GM12878 (cell line): ENCODE data around the gene AGK. TPM values are rescaled to one million over a fixed set of nuclear protein-coding genes. Genes with fewer than 3 reads are reported as not detected.
A peak's percentile ranks its signal among the peaks of the same experiment; 100 is the strongest.

Experiments used
- ATAC-seq: fragments of 200-7000 bp; cut with Tn5 transposase; 3 replicates; pipeline ENCODE4 v1.9.1; 2020; ENCODE audit warnings: mild to moderate bottlenecking, moderate library complexity
- BruUV-seq: library from RNA; stranded (reverse); fragments of 400-500 nt; replicated peaks from 2 replicates; lab custom pipeline; 2021; lab: Mats Ljungman, UMichigan
- CTCF ChIA-PET: fragments of 300-600 bp; sonication (Branson Sonifier 250); formaldehyde crosslinking; extraction: SDS; loops from one replicate; lab custom pipeline; 2021; ENCODE audit warnings: inconsistent platforms; lab: Yijun Ruan, JAX
- POLR2A ChIA-PET: fragments of 350-600 bp; formaldehyde crosslinking; extraction: SDS; loops from one replicate; lab custom pipeline; 2021; ENCODE audit warnings: inconsistent platforms; lab: Charles Lee
- RAD21 ChIA-PET: fragments of 300-600 bp; sonication (Branson Sonifier 250); formaldehyde crosslinking; loops from one replicate; lab custom pipeline; 2023; ENCODE audit warnings: antibody characterized with exemption; ENCODE audit not compliant: unreplicated experiment; lab: Charles Lee
- SMC1A ChIA-PET: fragments of 300-600 bp; sonication (Branson Sonifier 250); formaldehyde crosslinking; loops from one replicate; lab custom pipeline; 2023; ENCODE audit not compliant: unreplicated experiment, uncharacterized antibody; lab: Charles Lee
- DNase-seq: peaks from one replicate; pipeline ENCODE4 v3.0.0-alpha.2; 2011; ENCODE audit warnings: low read depth, low spot score
- FAIRE-seq: peaks from 3 replicates; lab custom pipeline; 2011; peaks lifted over from hg19 to GRCh38; lab: Jason Lieb, UNC
- H2AFZ ChIP-seq: 2 replicates; pipeline ENCODE4 v1.6.0; 2011; ENCODE audit warnings: low read depth, low read length, control low read depth; ENCODE audit not compliant: control insufficient read depth
- H3K27ac ChIP-seq: 2 replicates; pipeline ENCODE4 v1.5.1; 2011; ENCODE audit warnings: control low read depth; ENCODE audit not compliant: control insufficient read depth, insufficient read depth
- H3K27me3 ChIP-seq, 2 experiments: replicated peaks in 1 of 2; 2 replicates each; pipeline versions ENCODE4 v1.6.0 to v1.6.1; 2011; ENCODE audit warnings: low read length in 1 of 2; ENCODE audit not compliant: control insufficient read depth in 2 of 2, insufficient read depth in 2 of 2
- H3K36me3 ChIP-seq, 2 experiments: 2 replicates each; pipeline ENCODE4 v1.5.1; 2011; ENCODE audit warnings: low read length in 1 of 2; ENCODE audit not compliant: control insufficient read depth in 2 of 2, insufficient read depth in 2 of 2
- H3K4me1 ChIP-seq: 2 replicates; pipeline ENCODE4 v1.6.1; 2011; ENCODE audit warnings: mild to moderate bottlenecking, low read length, moderate library complexity, mixed read lengths; ENCODE audit not compliant: control insufficient read depth, insufficient read depth
- H3K4me2 ChIP-seq: 2 replicates; pipeline ENCODE4 v1.6.0; 2011; ENCODE audit warnings: control low read depth; ENCODE audit not compliant: control insufficient read depth, insufficient read depth
- H3K4me3 ChIP-seq: fragments of 200-600 bp; sonication (generic); 2 replicates; pipeline ENCODE4 v1.5.1; 2016
- H3K79me2 ChIP-seq: 2 replicates; pipeline ENCODE4 v1.6.0; 2011; ENCODE audit warnings: low read length; ENCODE audit not compliant: control insufficient read depth, insufficient read depth
- H3K9ac ChIP-seq: 2 replicates; pipeline ENCODE4 v1.8.0; 2011; ENCODE audit warnings: low read length, control low read depth, mixed read lengths; ENCODE audit not compliant: control insufficient read depth, insufficient read depth
- H3K9me3 ChIP-seq: replicated peaks from 3 replicates; pipeline ENCODE4 v1.5.1; 2011; ENCODE audit warnings: mild to moderate bottlenecking, low read length; ENCODE audit not compliant: control insufficient read depth, insufficient read depth
- H4K20me1 ChIP-seq: 2 replicates; pipeline ENCODE4 v1.6.0; 2011; ENCODE audit not compliant: control insufficient read depth, insufficient read depth
- MTA2 ChIP-seq: fragments of 450-650 bp; IDR thresholded peaks from 2 replicates; pipeline ENCODE4 v1.6.1; 2016; ENCODE audit warnings: low read depth, mild to moderate bottlenecking, moderate library complexity
- NR2F1 ChIP-seq: fragments of 450-650 bp; conservative IDR thresholded peaks from 2 replicates; pipeline ENCODE4 v1.6.1; 2017; ENCODE audit warnings: mild to moderate bottlenecking
- RAD21 ChIP-seq: IDR thresholded peaks from 2 replicates; pipeline ENCODE4 v1.6.1; 2011; ENCODE audit warnings: mild to moderate bottlenecking, low read depth, low read length, moderate library complexity; ENCODE audit not compliant: insufficient read depth
- SUPT20H ChIP-seq: IDR thresholded peaks from 2 replicates; pipeline ENCODE4 v1.6.1; 2011; ENCODE audit warnings: low read depth, mild to moderate bottlenecking, low read length, moderate library complexity, borderline replicate concordance; ENCODE audit not compliant: control insufficient read depth
- TCF3 ChIP-seq: IDR thresholded peaks from 2 replicates; pipeline ENCODE4 v1.6.1; 2012; ENCODE audit warnings: low read depth, mild to moderate bottlenecking, low read length, borderline replicate concordance; ENCODE audit not compliant: insufficient read depth
- YBX1 ChIP-seq: fragments of 450-650 bp; IDR thresholded peaks from 2 replicates; pipeline ENCODE4 v1.6.1; 2016; ENCODE audit warnings: antibody characterized with exemption
- WGBS: methylation state at CpG from one replicate; pipeline ENCODE4 v1.1.6; 2016; ENCODE audit warnings: low lambda C conversion rate; ENCODE audit not compliant: insufficient replicate concordance, insufficient coverage; ENCODE audit errors: missing lambda C conversion rate; 5-methylcytosine and 5-hydroxymethylcytosine counted together
- in situ Hi-C: fragments of 300-500 bp; cut with MboI; formaldehyde crosslinking; loops from 9 replicates; pipeline ENCODE4 v1.14.3; 2018; ENCODE audit warnings: mixed read lengths
- intact Hi-C: fragments of 100-400 bp; cut with micrococcal nuclease; formaldehyde crosslinking; loops from one replicate; pipeline ENCODE4 v1.14.2; 2022; ENCODE audit not compliant: unreplicated experiment
- polyA plus RNA-seq, 11 experiments: library from polyadenylated mRNA; depleted of rRNA in 4 of 11; unstranded in 6 of 11; stranded (reverse) in 5 of 11; fragments of >200 nt; fragmentation: Nextera tagmentation in 4 of 11; fragmentation: Illumina TruSeq in 1 of 11; extraction: Ambion mirVana in 4 of 11; extraction: Trizol in 1 of 11; gene quantifications; 1 replicate in 1 of 11; 2 replicates in 10 of 11; pipeline versions ENCODE4 v1.2.1 to v1.2.3, GENCODE V29; 2011 to 2016; ENCODE audit warnings: inconsistent platforms in 2 of 11, missing spikeins in 2 of 11, low read depth in 1 of 11
- total RNA-seq, 4 experiments: library from RNA; depleted of rRNA in 3 of 4; stranded (reverse); fragments of >200 nt in 3 of 4; fragmentation: Illumina TruSeq in 1 of 4; extraction: Trizol in 1 of 4; gene quantifications; 2 replicates each; pipeline versions ENCODE4 v1.2.1 to v1.2.3, GENCODE V29; 2013 to 2021
- TF ChIP-seq, protein P1 (sequence below): fragments of 450-650 bp; IDR thresholded peaks from 2 replicates; pipeline ENCODE4 v1.6.1; 2016; ENCODE audit warnings: mild to moderate bottlenecking, moderate library complexity, borderline replicate concordance
- TF ChIP-seq, protein P2 (sequence below), 3 experiments: IDR thresholded peaks in 2 of 3; conservative IDR thresholded peaks in 1 of 3; 2 replicates each; pipeline ENCODE4 v1.5.1; 2011; ENCODE audit warnings: low read depth in 3 of 3, low read length in 3 of 3, mild to moderate bottlenecking in 3 of 3, control low read depth in 2 of 3, moderate library complexity in 2 of 3, inconsistent platforms in 1 of 3, mixed read lengths in 1 of 3; ENCODE audit not compliant: control insufficient read depth in 2 of 3, insufficient read depth in 1 of 3; ENCODE audit errors: extremely low read depth in 1 of 3

Gene AGK
- total and polyA plus RNA-seq, 10 of the 15 experiments (the other 5 are each of a cell fraction or from before 2014, with no cell fraction given) = 32.5 to 85.6 (median 47.8) TPM

DNA sequence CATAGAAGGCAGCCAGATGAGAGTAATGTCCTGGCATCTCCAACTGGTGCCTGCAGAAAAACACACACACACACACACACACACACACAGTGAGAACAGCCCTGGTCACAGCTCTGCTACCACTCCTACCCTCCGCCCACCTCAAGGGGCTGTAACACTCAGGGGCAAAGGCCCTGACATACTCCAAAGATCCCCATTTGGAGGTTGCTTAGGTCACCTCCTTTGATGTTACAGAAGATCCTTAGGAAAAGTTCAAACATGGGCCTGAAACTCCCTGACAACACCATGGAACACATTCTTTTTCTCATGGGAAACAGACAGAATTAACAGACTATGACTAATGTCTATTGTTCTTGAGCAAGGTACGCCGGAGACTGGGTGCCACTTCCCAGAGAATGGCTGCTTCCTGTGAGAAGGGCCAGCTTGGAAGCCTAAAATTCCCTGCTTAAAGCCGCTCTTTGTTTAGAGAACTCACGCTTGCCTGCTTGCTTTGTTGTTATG, 123.0 kb downstream of the AGK start (continued):
- TF ChIP-seq, protein P1, sequence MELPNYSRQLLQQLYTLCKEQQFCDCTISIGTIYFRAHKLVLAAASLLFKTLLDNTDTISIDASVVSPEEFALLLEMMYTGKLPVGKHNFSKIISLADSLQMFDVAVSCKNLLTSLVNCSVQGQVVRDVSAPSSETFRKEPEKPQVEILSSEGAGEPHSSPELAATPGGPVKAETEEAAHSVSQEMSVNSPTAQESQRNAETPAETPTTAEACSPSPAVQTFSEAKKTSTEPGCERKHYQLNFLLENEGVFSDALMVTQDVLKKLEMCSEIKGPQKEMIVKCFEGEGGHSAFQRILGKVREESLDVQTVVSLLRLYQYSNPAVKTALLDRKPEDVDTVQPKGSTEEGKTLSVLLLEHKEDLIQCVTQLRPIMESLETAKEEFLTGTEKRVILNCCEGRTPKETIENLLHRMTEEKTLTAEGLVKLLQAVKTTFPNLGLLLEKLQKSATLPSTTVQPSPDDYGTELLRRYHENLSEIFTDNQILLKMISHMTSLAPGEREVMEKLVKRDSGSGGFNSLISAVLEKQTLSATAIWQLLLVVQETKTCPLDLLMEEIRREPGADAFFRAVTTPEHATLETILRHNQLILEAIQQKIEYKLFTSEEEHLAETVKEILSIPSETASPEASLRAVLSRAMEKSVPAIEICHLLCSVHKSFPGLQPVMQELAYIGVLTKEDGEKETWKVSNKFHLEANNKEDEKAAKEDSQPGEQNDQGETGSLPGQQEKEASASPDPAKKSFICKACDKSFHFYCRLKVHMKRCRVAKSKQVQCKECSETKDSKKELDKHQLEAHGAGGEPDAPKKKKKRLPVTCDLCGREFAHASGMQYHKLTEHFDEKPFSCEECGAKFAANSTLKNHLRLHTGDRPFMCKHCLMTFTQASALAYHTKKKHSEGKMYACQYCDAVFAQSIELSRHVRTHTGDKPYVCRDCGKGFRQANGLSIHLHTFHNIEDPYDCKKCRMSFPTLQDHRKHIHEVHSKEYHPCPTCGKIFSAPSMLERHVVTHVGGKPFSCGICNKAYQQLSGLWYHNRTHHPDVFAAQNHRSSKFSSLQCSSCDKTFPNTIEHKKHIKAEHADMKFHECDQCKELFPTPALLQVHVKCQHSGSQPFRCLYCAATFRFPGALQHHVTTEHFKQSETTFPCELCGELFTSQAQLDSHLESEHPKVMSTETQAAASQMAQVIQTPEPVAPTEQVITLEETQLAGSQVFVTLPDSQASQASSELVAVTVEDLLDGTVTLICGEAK = no peak
- no peak for TF ChIP-seq YBX1
- no peak for TF ChIP-seq SUPT20H
- no peak for TF ChIP-seq MTA2
- no peak for TF ChIP-seq NR2F1

DNA sequence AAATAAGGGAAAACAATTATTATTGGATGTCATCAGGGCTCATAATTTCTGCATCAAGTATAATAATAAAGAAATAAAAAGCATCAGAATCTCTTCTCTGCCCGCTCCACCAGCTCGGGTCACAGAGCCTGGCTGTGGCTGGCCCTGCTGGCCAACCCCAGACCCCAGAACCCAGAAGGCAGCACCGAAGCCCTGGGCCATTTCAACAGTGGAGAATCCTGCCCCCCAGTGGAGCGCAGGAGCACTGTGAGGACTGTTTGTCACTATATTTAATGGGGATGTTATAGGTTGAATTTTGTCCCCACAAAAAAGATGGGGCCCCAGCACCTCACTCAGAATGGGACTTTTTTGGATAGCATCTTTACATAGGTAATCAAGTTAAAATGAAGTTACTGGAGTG, 123.5 kb downstream of the AGK start:
- intact Hi-C loops (no loop called here), in situ Hi-C loops (no loop called here)
- 78% methylated on average over 4 of the region's 4 CpGs for WGBS
- Histone ChIP-seq H3K79me2 (no peaks in the 10 kb centered on the region), H3K27me3 (no peaks in the 10 kb centered on the region), H3K4me2 (no peak overlapping the region), H2AFZ (no peak overlapping the region), H3K4me3 (no peak overlapping the region), H3K4me1 (no peaks in the 10 kb centered on the region), H3K9me3 (no peaks in the 10 kb centered on the region), H3K36me3 (peaks cover 0 to 7% of the 10 kb centered on the region in 2 experiments), H3K27ac (no peak overlapping the region), H4K20me1 (no peaks in the 10 kb centered on the region), H3K9ac (no peak overlapping the region)
- TF ChIP-seq, protein P2, sequence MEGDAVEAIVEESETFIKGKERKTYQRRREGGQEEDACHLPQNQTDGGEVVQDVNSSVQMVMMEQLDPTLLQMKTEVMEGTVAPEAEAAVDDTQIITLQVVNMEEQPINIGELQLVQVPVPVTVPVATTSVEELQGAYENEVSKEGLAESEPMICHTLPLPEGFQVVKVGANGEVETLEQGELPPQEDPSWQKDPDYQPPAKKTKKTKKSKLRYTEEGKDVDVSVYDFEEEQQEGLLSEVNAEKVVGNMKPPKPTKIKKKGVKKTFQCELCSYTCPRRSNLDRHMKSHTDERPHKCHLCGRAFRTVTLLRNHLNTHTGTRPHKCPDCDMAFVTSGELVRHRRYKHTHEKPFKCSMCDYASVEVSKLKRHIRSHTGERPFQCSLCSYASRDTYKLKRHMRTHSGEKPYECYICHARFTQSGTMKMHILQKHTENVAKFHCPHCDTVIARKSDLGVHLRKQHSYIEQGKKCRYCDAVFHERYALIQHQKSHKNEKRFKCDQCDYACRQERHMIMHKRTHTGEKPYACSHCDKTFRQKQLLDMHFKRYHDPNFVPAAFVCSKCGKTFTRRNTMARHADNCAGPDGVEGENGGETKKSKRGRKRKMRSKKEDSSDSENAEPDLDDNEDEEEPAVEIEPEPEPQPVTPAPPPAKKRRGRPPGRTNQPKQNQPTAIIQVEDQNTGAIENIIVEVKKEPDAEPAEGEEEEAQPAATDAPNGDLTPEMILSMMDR (IDR thresholded peaks at IDR 0.05 in 2 of 3, conservative IDR thresholded peaks at IDR 0.05 in 1 of 3; ENCODE audit: control insufficient read depth in 2 of 3, extremely low read depth in 1 of 3, insufficient read depth in 1 of 3, low read depth in 3 of 3, low read length in 3 of 3) = peak; percentile 17 to 38 (median 23); a peak in 3 of 6 replicates
- TF ChIP-seq TCF3 (no peak), RAD21 (0 out of 2 replicates have a peak, but pooled peaks have one; percentile 11)
- ChIA-PET SMC1A (interaction anchor here (1.1 to 1.4 kb wide), 2 partner anchors 30 to 38 kb away, joined by 3 to 4 read pairs; no protein-coding TSS in a partner anchor), CTCF (interaction anchor here (0.7 kb wide), 1 partner anchor 20 kb away, joined by 4 read pairs; no protein-coding TSS in a partner anchor), RAD21 (interaction anchor here (1.4 kb wide), 1 partner anchor 15 kb away, joined by 3 read pairs; no protein-coding TSS in a partner anchor), POLR2A (no interaction called here)
- FAIRE-seq (no peak), DNase-seq (no peak), ATAC-seq (peak; percentile 70)
- BruUV-seq = no TSS peak
